ENCODE data around the gene FHL1. TPM values are rescaled to one million over a fixed set of nuclear protein-coding genes. Genes with fewer than 3 reads are reported as not detected.

The FHL1 gene
- total RNA-seq, 1 donor from 2014 or later: 15.5 TPM

DNA sequence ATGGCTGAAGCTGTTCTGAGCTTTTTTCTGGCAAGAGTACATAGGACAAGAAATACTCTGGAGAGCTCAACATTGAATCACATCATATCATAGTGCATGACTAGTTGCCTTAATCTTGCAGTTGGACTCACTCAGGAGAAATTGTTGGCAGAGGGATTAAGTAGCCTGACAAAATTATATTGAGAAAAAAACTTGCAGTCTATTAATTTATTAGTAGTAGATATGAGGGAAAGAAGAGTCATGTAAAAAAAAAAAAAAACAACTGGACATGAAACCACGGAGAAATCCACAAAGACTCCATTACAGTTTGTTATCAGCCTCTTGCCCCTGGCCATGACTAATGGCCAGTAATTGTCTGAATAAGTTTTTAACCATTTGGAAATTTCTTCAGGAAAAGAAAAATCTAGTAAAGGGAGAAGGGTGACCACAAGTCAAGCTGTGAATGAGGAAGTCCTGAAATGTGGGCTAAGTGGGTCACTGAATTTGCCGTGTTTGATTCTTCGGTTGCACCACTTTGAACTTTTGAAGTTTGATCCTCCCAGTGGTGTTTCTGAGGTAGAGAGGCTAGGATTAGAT, 45.6 kb downstream of the FHL1 start:
- no peak for DNase-seq (ENCODE audit: low read depth)
- no peak for TF ChIP-seq CTCF (conservative IDR thresholded peaks at IDR 0.05; ENCODE audit: low read depth, low read length)
- H3K4me3 ChIP-seq (ENCODE audit: low read depth, low read length): no peak overlapping the region

GRCh38 chrX:136193771-136194170, 46.4 kb downstream of the FHL1 start:
- H3K4me3 ChIP-seq (ENCODE audit: low read depth, low read length): peak overlapping the region; percentile 28
- TF ChIP-seq CTCF (conservative IDR thresholded peaks at IDR 0.05; ENCODE audit: low read depth, low read length): no peak
- no peak for DNase-seq (ENCODE audit: low read depth)

DNA sequence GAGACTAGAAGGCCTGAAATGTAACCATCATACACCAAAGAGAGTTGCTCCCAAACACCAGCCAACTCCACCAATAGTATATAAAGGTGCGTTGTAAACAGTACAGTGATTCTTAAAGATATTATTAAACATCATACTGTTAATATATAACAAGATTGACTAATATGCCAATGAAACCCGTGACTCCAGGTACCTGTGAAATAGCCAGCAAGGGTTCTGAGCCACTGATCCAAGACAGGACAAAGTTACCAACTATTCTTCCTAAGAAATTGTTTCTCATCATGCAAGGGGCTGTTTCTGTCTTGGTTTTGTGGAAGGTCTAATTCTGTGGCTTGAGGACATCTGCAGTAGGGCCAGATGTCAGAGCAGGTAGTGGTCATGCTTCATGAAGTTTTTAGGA, 47.2 kb downstream of the FHL1 start:
- TF ChIP-seq CTCF (conservative IDR thresholded peaks at IDR 0.05; ENCODE audit: low read depth, low read length): no peak
- DNase-seq (ENCODE audit: low read depth): no peak
- H3K4me3 ChIP-seq (ENCODE audit: low read depth, low read length): no peak overlapping the region

- no peak for TF ChIP-seq CTCF (conservative IDR thresholded peaks at IDR 0.05; ENCODE audit: low read depth, low read length)
- DNase-seq (ENCODE audit: low read depth): no peak
- H3K4me3 ChIP-seq (ENCODE audit: low read depth, low read length): no peak overlapping the region
Observed at GRCh38 chrX:136195247-136195646, 47.9 kb downstream of the FHL1 start.

DNA sequence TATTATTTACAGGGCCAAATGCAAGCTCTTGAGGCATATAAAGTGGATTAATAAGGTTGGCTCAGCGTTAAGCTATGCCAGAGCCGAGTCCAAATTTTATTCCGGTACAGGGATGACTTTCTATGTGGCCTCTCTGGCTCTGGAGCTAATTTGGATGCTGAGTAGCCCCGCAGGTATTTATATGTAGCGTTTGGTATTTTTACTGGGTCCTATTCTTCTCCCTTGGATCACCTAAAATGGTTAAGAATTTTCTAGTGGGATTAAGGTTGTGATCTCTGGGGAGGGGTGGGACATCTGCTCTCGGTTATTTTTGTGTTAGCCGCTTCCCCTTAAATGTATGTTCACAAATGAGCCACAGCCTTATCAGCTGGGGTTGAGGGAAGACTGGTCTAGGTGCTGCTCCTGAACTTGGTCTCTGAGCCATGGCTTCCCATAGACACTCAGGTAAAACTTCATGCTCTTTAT, 49.4 kb downstream of the FHL1 start:
- H3K4me3 ChIP-seq (ENCODE audit: low read depth, low read length): no peak overlapping the region
- DNase-seq (ENCODE audit: low read depth): no peak
- no peak for TF ChIP-seq CTCF (conservative IDR thresholded peaks at IDR 0.05; ENCODE audit: low read depth, low read length)

DNA sequence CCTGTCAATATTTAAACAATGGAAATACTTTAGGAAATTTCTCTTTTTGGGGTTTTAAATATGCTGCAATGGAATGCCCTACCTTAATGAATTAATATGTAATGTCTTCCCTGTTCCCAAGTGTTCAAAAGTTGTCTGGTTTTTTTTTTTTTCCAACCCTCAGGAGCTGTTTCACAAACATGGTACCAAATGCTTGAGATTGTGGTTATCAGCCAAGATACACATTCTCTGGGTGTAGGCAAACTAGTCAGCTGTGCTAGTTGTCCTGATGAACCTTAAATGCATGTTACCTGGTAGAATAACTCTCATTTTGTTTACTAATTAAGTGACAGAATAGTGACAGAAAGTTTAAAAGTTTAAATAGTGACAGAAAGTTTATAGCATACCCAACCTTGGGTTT, 50.7 kb downstream of the FHL1 start:
- DNase-seq (ENCODE audit: low read depth): no peak
- no peak overlapping the region for H3K4me3 ChIP-seq (ENCODE audit: low read depth, low read length)
- no peak for TF ChIP-seq CTCF (conservative IDR thresholded peaks at IDR 0.05; ENCODE audit: low read depth, low read length)

DNA sequence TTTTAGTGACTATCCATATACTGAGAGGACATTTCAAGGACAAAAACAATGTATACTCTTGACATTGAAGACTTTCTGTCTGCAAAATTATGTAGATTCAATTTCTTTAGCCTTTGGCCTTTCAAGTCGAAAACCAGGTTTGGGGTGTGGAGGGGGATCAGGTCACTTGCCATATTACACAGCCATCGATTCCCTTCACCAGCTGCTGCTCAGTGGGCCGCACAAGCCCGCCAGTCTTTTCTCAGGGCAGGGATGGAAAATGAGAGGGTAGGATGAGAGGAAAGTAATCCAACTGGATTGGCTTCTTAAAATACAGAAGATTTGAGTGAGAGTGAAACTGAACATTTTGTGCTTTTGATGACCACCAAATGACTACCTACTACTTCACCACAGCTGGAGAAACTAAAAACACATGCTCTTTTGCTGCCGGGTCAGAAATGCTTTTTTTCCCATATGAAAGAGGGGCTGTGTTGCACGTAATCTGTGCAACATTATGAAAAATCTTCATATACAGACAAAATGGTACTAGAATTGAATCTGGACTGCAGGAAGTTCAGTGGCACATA, 51.4 kb downstream of the FHL1 start:
- no peak for TF ChIP-seq CTCF (conservative IDR thresholded peaks at IDR 0.05; ENCODE audit: low read depth, low read length)
- no peak for DNase-seq (ENCODE audit: low read depth)
- H3K4me3 ChIP-seq (ENCODE audit: low read depth, low read length): no peak overlapping the region
